NB4 (cell line): ENCODE measurements around the gene DNAJC3.
A peak's percentile ranks its signal among the peaks of the same experiment; 100 is the strongest.
"Not testable (repeated sequence)": the region's sequence is repeated elsewhere in the genome, so short reads cannot be mapped to it uniquely, and the experiment has no call there.

Source experiments
- DNase-seq: peaks from one replicate; pipeline ENCODE4 v3.0.0; 2010; ENCODE audit warnings: low read depth
- H3K4me3 ChIP-seq: one replicate; pipeline ENCODE4 v1.5.1; 2011; ENCODE audit warnings: mild to moderate bottlenecking, low read depth, low read length, moderate library complexity
- CTCF ChIP-seq: IDR thresholded peaks from one replicate; pipeline ENCODE4 v1.5.1; 2012; ENCODE audit warnings: low read depth, low read length
- MAX ChIP-seq: IDR thresholded peaks from 2 replicates; pipeline ENCODE4 v1.6.1; 2011; ENCODE audit warnings: low read depth, low read length
- MYC ChIP-seq: IDR thresholded peaks from 2 replicates; pipeline ENCODE4 v1.6.1; 2011; ENCODE audit warnings: low read depth, low read length
- POLR2A ChIP-seq: IDR thresholded peaks from 2 replicates; pipeline ENCODE4 v1.6.1; 2011; ENCODE audit warnings: mild to moderate bottlenecking; ENCODE audit not compliant: insufficient read length; ENCODE audit errors: extremely low read depth

Gene DNAJC3

GRCh38 chr13:95707035-95707434 lies 30.1 kb downstream of the DNAJC3 start:
- DNase-seq: no peak
- no peak overlapping the region for H3K4me3 ChIP-seq
- no peak for TF ChIP-seq MYC
- no peak for TF ChIP-seq CTCF
- no peak for TF ChIP-seq MAX
- TF ChIP-seq POLR2A: no peak

- no peak for TF ChIP-seq CTCF
- TF ChIP-seq POLR2A: no peak
- TF ChIP-seq MAX: peak; percentile 30; the same call in 1 of the 2 replicates
- TF ChIP-seq MYC: no peak
- no peak overlapping the region for H3K4me3 ChIP-seq
- peak; percentile 71 for DNase-seq
Observed at GRCh38 chr13:95707442-95708390, 30.8 kb downstream of the DNAJC3 start.

GRCh38 chr13:95708391-95708774 lies 31.4 kb downstream of the DNAJC3 start:
- no peak overlapping the region for H3K4me3 ChIP-seq
- TF ChIP-seq POLR2A (no peak), MYC (no peak), CTCF (no peak), MAX (no peak)
- DNase-seq: peak; percentile 55

GRCh38 chr13:95708811-95709500 lies 32.0 kb downstream of the DNAJC3 start:
- H3K4me3 ChIP-seq: no peak overlapping the region
- no peak for DNase-seq
- no peak for TF ChIP-seq POLR2A
- no peak for TF ChIP-seq MYC
- no peak for TF ChIP-seq CTCF

GRCh38 chr13:95710313-95710712 lies 33.4 kb downstream of the DNAJC3 start:
- no peak for DNase-seq
- no peak overlapping the region for H3K4me3 ChIP-seq
- TF ChIP-seq CTCF (no peak), MYC (no peak), MAX (no peak), POLR2A (no peak)

GRCh38 chr13:95712846-95713245 lies 35.9 kb downstream of the DNAJC3 start:
- DNase-seq, H3K4me3 ChIP-seq: not testable (repeated sequence)
